HG03520 (cell line): Measurements from ENCODE around the gene EDAR.

Experiments used
- ATAC-seq: cut with Tn5 transposase; IDR thresholded peaks from one replicate; pipeline ENCODE4 v1.9.1; 2021; ENCODE audit warnings: mild to moderate bottlenecking, moderate library complexity; ENCODE audit not compliant: unreplicated experiment

The EDAR gene

DNA sequence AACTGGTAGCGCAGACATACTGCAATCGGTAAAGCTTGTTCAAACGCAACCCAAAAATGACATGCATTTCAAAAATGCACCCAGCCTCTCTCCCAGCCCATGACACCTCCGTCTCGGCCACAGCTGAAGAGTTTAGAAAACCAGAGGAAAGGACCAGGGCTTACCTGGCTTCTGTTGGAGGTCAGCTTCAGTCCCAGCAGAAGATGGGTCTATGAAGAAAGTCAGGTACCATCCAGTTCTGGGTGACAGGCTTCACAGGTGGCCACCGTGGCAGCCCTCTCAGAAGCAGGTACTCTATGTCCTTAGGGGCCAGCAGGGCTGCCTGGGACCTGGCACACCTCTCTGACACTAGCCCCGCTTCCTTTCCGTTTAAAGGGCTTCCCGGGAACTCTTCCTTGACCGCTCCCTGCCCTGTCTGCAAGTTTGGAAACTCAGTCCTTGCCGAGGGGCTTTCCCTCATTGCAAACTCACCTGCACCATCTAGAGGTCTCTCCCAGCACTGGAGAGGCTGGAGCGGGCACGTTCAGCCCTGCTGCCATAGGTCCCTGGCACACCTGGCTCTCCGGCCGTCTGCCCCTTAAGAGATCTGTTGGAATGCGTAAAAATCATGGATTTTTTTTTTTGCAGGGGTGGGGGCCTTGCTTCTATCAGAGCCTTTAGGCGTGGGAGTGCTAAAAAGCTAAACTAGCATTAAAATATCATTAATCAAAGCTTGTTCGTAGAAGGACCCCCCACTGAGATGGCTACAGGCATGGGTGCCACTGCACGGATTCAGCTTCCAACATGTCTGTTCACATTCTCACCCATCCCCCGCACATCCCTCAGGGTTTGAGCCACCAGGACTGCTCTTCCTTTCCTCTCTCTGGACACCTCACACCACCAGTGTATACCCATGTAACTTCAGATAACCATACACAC lies at the start of gene EDAR:
TSS of gene EDAR (minus strand) at position 425 of the 918 bp plus-strand sequence. CDS start 58,206 bp downstream, outside the sequence.
- no peak for ATAC-seq

- ATAC-seq, result no peak
Observed at GRCh38 chr2:109033171-109033570, 44.2 kb upstream of the EDAR start.

DNA sequence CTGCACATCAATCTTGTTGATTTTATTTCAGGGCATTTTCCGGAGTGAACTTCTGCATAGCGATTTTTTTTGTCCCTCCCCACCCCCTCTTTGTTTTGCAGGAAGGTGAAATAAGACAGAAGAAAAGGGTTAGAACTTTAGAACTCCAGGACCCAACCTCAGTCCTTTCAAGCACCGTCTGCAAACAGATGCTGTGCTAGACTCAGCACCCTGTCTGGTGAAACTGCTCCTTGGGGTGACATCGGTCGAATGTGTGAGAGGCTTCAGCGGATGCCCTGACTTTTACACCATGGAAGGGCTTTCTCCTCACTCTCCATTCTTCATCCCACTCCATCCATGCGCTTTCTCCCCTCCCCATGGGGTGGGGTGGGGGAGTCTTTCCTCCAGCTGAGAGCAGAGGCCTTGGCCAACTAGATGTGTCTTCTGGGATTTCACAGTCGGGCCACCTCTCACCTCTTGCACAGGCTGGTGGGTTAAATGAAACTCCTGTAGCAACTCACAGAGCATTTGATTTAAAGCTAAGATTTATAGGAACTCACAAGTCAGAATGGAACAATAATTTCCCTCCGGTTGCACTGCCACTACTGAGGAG lies 43.3 kb upstream of the EDAR start:
- no peak for ATAC-seq

DNA sequence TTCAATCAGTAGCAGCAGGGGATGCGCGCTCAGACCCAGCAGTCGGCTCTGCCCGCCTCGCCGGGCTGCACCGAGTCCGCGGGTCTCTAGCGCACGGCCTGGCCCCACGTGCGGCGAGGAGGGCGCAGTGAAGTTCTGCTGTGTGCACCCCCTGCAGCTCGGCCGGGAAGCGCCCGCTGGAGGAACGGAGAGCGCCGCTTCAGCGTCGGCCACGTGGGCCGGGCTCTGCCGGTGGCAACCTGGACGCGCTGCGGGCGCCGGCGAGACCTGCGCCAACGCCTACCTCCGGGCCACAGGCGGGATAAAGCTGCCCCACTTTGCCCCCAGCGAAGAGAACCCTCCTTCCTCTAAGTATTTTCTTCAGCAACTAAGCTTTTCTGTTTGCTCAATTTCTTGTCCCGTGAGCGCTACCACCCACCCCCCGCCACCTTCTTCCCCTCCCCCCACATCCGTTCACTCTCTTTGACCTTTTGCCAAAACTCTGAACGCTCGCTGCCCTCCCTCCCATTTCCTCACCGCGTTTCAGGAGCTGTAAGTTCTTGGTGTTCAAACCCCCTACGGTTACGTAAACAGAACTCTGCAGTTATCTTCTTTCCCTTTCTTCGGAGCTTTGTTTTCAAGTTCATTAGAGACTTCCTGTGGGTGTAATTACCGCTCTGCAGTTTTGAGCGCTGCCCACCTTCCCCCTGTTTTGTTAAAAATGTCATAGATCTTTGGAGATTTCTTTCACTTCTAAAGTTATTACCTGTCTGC lies 42.6 kb upstream of the EDAR start:
- no peak for ATAC-seq

GRCh38 chr2:109030870-109031475 lies 42.0 kb upstream of the EDAR start:
- ATAC-seq, result no peak

- no peak for ATAC-seq
Observed at GRCh38 chr2:109029490-109030201, 40.6 kb upstream of the EDAR start.

- no peak for ATAC-seq
Observed at GRCh38 chr2:109028738-109029489, 39.9 kb upstream of the EDAR start.

GRCh38 chr2:109028277-109028676 lies 39.3 kb upstream of the EDAR start:
- ATAC-seq, result no peak

DNA sequence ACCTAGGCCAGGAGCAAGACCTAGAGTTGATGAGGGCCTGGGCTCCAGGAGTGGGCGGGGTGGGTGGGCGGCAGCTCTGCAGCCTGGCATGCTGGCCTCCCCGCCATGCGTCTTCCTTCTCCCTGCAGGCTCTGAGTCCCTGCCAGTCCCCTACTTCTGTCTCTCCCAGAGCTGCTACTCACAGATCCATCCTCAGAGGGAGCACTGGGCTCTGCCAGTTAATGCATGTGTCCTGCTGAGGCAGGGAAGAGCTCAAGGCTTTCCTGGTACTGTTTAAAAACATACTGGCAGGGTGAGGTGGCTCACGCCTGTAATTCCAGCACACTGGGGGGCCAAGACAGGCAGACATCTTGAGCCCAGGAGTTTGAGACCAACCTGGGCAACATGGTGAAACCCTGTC lies 38.7 kb upstream of the EDAR start:
- no peak for ATAC-seq

- no peak for ATAC-seq
Observed at GRCh38 chr2:109024477-109024876, 35.5 kb upstream of the EDAR start.

DNA sequence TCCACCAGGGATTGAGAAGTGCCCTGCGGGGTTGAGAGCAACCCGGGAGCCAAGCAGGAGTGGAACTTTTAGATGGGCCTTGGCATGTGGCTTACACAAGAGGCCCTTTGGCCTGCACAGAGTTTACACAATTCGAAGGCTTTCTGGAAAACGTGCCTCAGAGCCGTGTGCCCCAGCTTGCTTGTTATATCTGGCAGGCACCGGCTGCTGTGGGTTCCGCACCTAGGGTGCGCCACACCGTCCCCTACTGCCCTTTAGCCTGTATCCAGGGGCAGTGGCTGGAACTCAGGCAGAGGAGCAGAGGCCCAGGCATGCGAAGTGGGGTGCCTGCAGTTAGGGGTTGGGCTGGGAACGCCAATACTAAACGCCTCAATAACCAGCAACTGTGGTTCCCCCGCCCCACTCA lies 32.9 kb upstream of the EDAR start:
- ATAC-seq, result no peak

DNA sequence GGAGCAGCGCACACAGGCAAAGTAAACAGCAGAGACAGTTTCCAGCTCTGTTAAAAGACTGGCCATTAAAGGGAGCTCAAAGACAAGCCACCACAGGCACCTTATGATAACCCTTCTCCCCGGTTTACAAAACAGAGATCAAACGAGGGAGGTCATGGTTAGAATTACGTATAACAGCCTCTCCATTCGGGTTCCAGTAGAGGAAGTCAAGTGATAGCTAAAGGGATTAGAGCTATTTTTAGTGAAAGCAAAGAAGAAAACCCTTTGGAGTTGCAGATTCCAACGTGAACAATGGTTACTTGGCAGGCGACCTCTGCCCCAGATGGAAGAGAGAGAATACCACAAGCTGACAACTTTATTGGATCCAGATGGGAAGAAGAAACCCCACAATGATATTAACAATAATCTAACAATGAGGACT lies 31.2 kb upstream of the EDAR start:
- no peak for ATAC-seq

GRCh38 chr2:109018452-109018851 lies 29.4 kb upstream of the EDAR start:
- no peak for ATAC-seq

DNA sequence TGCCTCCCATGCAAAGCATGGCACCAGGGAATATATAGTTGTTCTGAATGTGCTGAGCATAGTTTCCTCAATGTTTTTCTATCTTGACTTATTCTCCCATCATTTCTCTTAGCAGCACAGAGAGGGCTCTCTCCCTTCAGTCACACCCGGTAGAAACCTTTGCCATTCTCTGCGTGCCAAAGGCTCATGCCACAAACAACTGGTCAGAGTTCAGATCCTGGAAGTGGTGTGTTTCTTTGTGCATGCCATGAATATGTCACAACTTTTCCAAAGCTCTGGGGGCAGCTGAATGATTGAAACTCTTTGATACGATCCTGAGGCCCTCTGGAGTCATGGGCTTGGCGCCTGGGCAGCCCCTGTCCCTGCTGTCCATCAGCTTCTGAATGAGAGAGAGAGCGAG lies 28.0 kb upstream of the EDAR start:
- no peak for ATAC-seq

DNA sequence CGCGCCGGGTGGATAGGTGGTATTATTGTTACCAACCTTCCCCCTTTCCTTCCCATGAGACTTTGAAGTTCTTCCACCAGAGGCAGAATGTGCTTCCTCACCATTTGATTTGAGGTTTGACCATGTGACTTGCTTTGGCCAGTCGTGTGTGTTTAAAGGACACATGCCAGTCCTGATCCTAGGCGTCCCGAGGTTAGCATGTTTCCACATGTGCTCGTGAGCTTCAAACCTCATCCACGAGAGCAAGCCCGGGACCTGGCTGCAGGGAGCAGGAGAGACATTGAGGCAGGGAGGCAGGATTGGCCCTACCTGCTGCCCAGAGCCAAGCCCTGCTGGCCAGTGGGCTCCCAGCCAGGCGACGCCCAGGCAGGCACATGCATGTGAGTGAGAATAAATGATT lies 27.4 kb upstream of the EDAR start:
- no peak for ATAC-seq

DNA sequence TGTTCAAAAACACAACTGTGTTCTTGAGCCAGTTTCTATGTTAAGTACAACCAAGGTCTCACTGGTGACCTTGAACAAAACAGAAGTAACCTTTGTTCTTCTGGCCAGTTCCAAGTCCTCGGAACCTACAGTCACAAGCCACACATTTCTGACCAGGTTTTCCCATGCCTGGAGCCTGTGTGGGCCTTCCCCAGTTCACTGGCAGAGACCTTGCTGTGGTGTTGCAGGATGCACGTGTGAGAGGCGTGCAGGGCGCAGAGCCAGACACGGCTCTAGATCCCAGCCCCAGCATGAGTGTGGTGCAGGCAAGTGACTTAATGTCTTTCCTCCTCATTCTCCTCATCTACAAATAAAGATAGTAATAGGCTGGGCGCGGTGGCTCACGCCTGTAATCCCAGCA lies 25.5 kb upstream of the EDAR start:
- no peak for ATAC-seq

GRCh38 chr2:109013051-109013450 lies 24.0 kb upstream of the EDAR start:
- ATAC-seq, result no peak

DNA sequence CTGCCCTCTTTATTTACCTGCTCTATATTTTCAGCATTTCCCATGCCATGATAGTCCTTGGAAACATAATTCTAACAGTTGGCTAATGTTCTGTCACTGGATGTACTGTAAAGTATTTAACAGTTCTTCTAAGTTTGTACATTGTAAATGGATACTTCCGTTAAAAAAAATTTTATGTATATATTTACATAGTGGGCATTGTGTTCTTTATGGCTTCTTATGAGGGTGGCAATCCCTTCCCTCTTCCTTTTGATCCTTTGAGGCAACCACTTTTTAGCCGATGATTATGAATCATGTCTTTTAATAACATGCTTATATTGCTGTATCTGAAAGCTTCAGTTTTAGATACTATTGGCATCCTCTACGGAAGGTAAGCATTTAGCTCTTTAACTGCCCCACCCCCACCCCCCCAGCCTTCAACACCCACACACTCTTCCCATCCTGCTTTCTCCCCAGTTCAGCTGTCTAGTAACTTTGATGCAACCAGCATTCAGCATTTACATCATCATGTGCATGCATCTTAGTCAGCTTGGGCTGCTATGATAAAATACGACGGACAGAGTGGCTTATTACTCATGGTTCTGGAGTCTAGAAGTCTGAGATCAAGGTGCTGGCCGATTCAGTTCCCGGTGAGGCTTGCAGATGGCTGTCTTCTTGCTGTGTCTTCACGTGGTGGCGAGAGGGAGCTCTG lies 21.0 kb upstream of the EDAR start:
- no peak for ATAC-seq

DNA sequence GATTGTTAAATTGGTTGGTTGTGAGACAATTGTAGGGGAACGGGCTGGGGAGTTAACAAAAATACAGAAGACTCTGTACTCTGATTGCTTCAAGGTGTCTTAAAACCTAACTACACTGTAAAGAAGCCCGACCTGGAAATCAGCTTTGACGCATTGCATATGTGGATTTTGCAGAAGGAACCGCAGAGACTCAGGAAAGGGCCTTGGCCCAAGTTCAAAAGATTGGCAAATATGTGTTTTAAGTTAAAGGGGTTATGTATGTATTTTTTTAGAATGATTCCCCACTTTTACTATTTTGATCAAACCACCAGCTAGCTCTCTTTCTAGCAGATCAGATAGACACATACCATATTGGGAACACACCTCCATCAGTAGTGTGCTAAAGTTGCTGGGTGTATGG lies 18.0 kb upstream of the EDAR start:
- ATAC-seq, result no peak
